NCI-H1092 treated with DMSO at 0.1 percent for 48 hours (cell line): ENCODE data around the gene TOM1.
A peak's percentile ranks its signal among the peaks of the same experiment; 100 is the strongest.

Source experiments
- DNase-seq: peaks from one replicate; lab custom pipeline; 2025; lab: John Stamatoyannopoulos, UW

TOM1 gene

GRCh38 chr22:35307372-35307771 is 7.7 kb downstream of the TOM1 start:
- no peak for DNase-seq

- no peak for DNase-seq
Measured at GRCh38 chr22:35307892-35308291, 8.2 kb downstream of the TOM1 start.

GRCh38 chr22:35308480-35309021 is 8.9 kb downstream of the TOM1 start:
- DNase-seq = no peak

GRCh38 chr22:35310556-35311550 is 11.2 kb downstream of the TOM1 start:
- no peak for DNase-seq

GRCh38 chr22:35311551-35311999 is 11.9 kb downstream of the TOM1 start:
- DNase-seq = no peak

GRCh38 chr22:35312198-35313059 is 12.7 kb downstream of the TOM1 start:
- DNase-seq = no peak

- peak; percentile 71 for DNase-seq
Measured at GRCh38 chr22:35313311-35314121, 13.8 kb downstream of the TOM1 start.

- DNase-seq = no peak
Measured at GRCh38 chr22:35314161-35314942, 14.7 kb downstream of the TOM1 start.

- no peak for DNase-seq
Measured at GRCh38 chr22:35315141-35315854, 15.6 kb downstream of the TOM1 start.

- DNase-seq = peak; percentile 51
Measured at GRCh38 chr22:35315855-35316745, 16.4 kb downstream of the TOM1 start.

GRCh38 chr22:35316751-35317150 is 17.1 kb downstream of the TOM1 start:
- no peak for DNase-seq

- no peak for DNase-seq
Measured at GRCh38 chr22:35317680-35318290, 18.1 kb downstream of the TOM1 start.

- no peak for DNase-seq
Measured at GRCh38 chr22:35318346-35319215, 18.9 kb downstream of the TOM1 start.

GRCh38 chr22:35319244-35319985 is 19.7 kb downstream of the TOM1 start:
- no peak for DNase-seq

GRCh38 chr22:35322126-35322525 is 22.4 kb downstream of the TOM1 start:
- no peak for DNase-seq

- DNase-seq = no peak
Measured at GRCh38 chr22:35322893-35323292, 23.2 kb downstream of the TOM1 start.

- no peak for DNase-seq
Measured at GRCh38 chr22:35323305-35323704, 23.6 kb downstream of the TOM1 start.
